GM12878 (cell line): ENCODE measurements around the gene MAP2K7. TPM values are rescaled to one million over a fixed set of nuclear protein-coding genes. Genes with fewer than 3 reads are reported as not detected.

ENCODE experiments used
- ATAC-seq: fragments of 200-7000 bp; cut with Tn5 transposase; 3 replicates; pipeline ENCODE4 v1.9.1; 2020; ENCODE audit warnings: mild to moderate bottlenecking, moderate library complexity
- BruUV-seq: library from RNA; stranded (reverse); fragments of 400-500 nt; replicated peaks from 2 replicates; lab custom pipeline; 2021; lab: Mats Ljungman, UMichigan
- CTCF ChIA-PET: fragments of 300-600 bp; sonication (Branson Sonifier 250); formaldehyde crosslinking; extraction: SDS; loops from one replicate; lab custom pipeline; 2021; ENCODE audit warnings: inconsistent platforms; lab: Yijun Ruan, JAX
- POLR2A ChIA-PET: fragments of 350-600 bp; formaldehyde crosslinking; extraction: SDS; loops from one replicate; lab custom pipeline; 2021; ENCODE audit warnings: inconsistent platforms; lab: Charles Lee
- RAD21 ChIA-PET: fragments of 300-600 bp; sonication (Branson Sonifier 250); formaldehyde crosslinking; loops from one replicate; lab custom pipeline; 2023; ENCODE audit warnings: antibody characterized with exemption; ENCODE audit not compliant: unreplicated experiment; lab: Charles Lee
- SMC1A ChIA-PET: fragments of 300-600 bp; sonication (Branson Sonifier 250); formaldehyde crosslinking; loops from one replicate; lab custom pipeline; 2023; ENCODE audit not compliant: unreplicated experiment, uncharacterized antibody; lab: Charles Lee
- DNase-seq: peaks from one replicate; pipeline ENCODE4 v3.0.0-alpha.2; 2011; ENCODE audit warnings: low read depth, low spot score
- FAIRE-seq: peaks from 3 replicates; lab custom pipeline; 2011; peaks lifted over from hg19 to GRCh38; lab: Jason Lieb, UNC
- H2AFZ ChIP-seq: 2 replicates; pipeline ENCODE4 v1.6.0; 2011; ENCODE audit warnings: low read depth, low read length, control low read depth; ENCODE audit not compliant: control insufficient read depth
- H3K27ac ChIP-seq: 2 replicates; pipeline ENCODE4 v1.5.1; 2011; ENCODE audit warnings: control low read depth; ENCODE audit not compliant: control insufficient read depth, insufficient read depth
- H3K27me3 ChIP-seq, 2 experiments: replicated peaks in 1 of 2; 2 replicates each; pipeline versions ENCODE4 v1.6.0 to v1.6.1; 2011; ENCODE audit warnings: low read length in 1 of 2; ENCODE audit not compliant: control insufficient read depth in 2 of 2, insufficient read depth in 2 of 2
- H3K36me3 ChIP-seq, 2 experiments: 2 replicates each; pipeline ENCODE4 v1.5.1; 2011; ENCODE audit warnings: low read length in 1 of 2; ENCODE audit not compliant: control insufficient read depth in 2 of 2, insufficient read depth in 2 of 2
- H3K4me1 ChIP-seq: 2 replicates; pipeline ENCODE4 v1.6.1; 2011; ENCODE audit warnings: mild to moderate bottlenecking, low read length, moderate library complexity, mixed read lengths; ENCODE audit not compliant: control insufficient read depth, insufficient read depth
- H3K4me2 ChIP-seq: 2 replicates; pipeline ENCODE4 v1.6.0; 2011; ENCODE audit warnings: control low read depth; ENCODE audit not compliant: control insufficient read depth, insufficient read depth
- H3K4me3 ChIP-seq: fragments of 200-600 bp; sonication (generic); 2 replicates; pipeline ENCODE4 v1.5.1; 2016
- H3K79me2 ChIP-seq: 2 replicates; pipeline ENCODE4 v1.6.0; 2011; ENCODE audit warnings: low read length; ENCODE audit not compliant: control insufficient read depth, insufficient read depth
- H3K9ac ChIP-seq: 2 replicates; pipeline ENCODE4 v1.8.0; 2011; ENCODE audit warnings: low read length, control low read depth, mixed read lengths; ENCODE audit not compliant: control insufficient read depth, insufficient read depth
- H3K9me3 ChIP-seq: replicated peaks from 3 replicates; pipeline ENCODE4 v1.5.1; 2011; ENCODE audit warnings: mild to moderate bottlenecking, low read length; ENCODE audit not compliant: control insufficient read depth, insufficient read depth
- H4K20me1 ChIP-seq: 2 replicates; pipeline ENCODE4 v1.6.0; 2011; ENCODE audit not compliant: control insufficient read depth, insufficient read depth
- CEBPZ ChIP-seq: fragments of 150-350 bp; IDR thresholded peaks from 2 replicates; pipeline ENCODE4 v1.6.1; 2016; ENCODE audit warnings: low read depth, low read length
- CHD4 ChIP-seq: fragments of 200-600 bp; sonication (generic); IDR thresholded peaks from 2 replicates; pipeline ENCODE4 v1.6.1; 2016; ENCODE audit warnings: mild to moderate bottlenecking
- EED ChIP-seq: sonication (generic); IDR thresholded peaks from 2 replicates; pipeline ENCODE4 v1.6.1; 2016; ENCODE audit warnings: antibody characterized with exemption, low read depth
- JUND ChIP-seq: IDR thresholded peaks from 2 replicates; pipeline ENCODE4 v1.6.1; 2012; ENCODE audit warnings: low read depth, mild to moderate bottlenecking, low read length, improper control_type of control experiment, moderate library complexity
- KAT2A ChIP-seq: conservative IDR thresholded peaks from 2 replicates; pipeline ENCODE4 v1.6.1; 2011; ENCODE audit warnings: low read depth, low read length; ENCODE audit not compliant: control insufficient read depth
- MTA3 ChIP-seq: IDR thresholded peaks from 2 replicates; pipeline ENCODE4 v1.6.1; 2012; ENCODE audit warnings: low read length, inconsistent platforms, borderline replicate concordance
- RAD21 ChIP-seq: IDR thresholded peaks from 2 replicates; pipeline ENCODE4 v1.6.1; 2011; ENCODE audit warnings: mild to moderate bottlenecking, low read depth, low read length, moderate library complexity; ENCODE audit not compliant: insufficient read depth
- RUNX3 ChIP-seq: IDR thresholded peaks from 2 replicates; pipeline ENCODE4 v1.6.1; 2012; ENCODE audit warnings: low read length, inconsistent platforms
- TAF1 ChIP-seq: IDR thresholded peaks from 2 replicates; pipeline ENCODE4 v1.6.1; 2011; ENCODE audit warnings: mild to moderate bottlenecking, low read depth, low read length, borderline replicate concordance
- TBL1XR1 ChIP-seq: IDR thresholded peaks from 2 replicates; pipeline ENCODE4 v1.6.1; 2012; ENCODE audit warnings: low read depth, low read length, improper control_type of control experiment
- WRNIP1 ChIP-seq: IDR thresholded peaks from 2 replicates; pipeline ENCODE4 v1.6.1; 2011; ENCODE audit warnings: low read depth, low read length, improper control_type of control experiment, borderline replicate concordance
- ZBTB4 ChIP-seq: fragments of 450-650 bp; formaldehyde crosslinking; IDR thresholded peaks from 2 replicates; pipeline ENCODE4 v1.4.0; 2022; ENCODE audit warnings: mild to moderate bottlenecking, moderate library complexity
- ZNF207 ChIP-seq: fragments of 450-650 bp; IDR thresholded peaks from 2 replicates; pipeline ENCODE4 v1.6.1; 2014; ENCODE audit warnings: antibody characterized with exemption, mild to moderate bottlenecking, borderline replicate concordance
- ZNF217 ChIP-seq: fragments of 450-650 bp; IDR thresholded peaks from 2 replicates; pipeline ENCODE4 v1.6.1; 2017; ENCODE audit warnings: antibody characterized with exemption, mild to moderate bottlenecking
- ZNF274 ChIP-seq: IDR thresholded peaks from one replicate; pipeline ENCODE4 v1.8.0; 2011; ENCODE audit not compliant: insufficient read length, insufficient read depth
- ZNF687 ChIP-seq: fragments of 450-650 bp; IDR thresholded peaks from 2 replicates; pipeline ENCODE4 v1.6.1; 2017; ENCODE audit warnings: mild to moderate bottlenecking, moderate library complexity
- WGBS: methylation state at CpG from one replicate; pipeline ENCODE4 v1.1.6; 2016; ENCODE audit warnings: low lambda C conversion rate; ENCODE audit not compliant: insufficient replicate concordance, insufficient coverage; ENCODE audit errors: missing lambda C conversion rate; 5-methylcytosine and 5-hydroxymethylcytosine counted together
- in situ Hi-C: fragments of 300-500 bp; cut with MboI; formaldehyde crosslinking; loops from 9 replicates; pipeline ENCODE4 v1.14.3; 2018; ENCODE audit warnings: mixed read lengths
- intact Hi-C: fragments of 100-400 bp; cut with micrococcal nuclease; formaldehyde crosslinking; loops from one replicate; pipeline ENCODE4 v1.14.2; 2022; ENCODE audit not compliant: unreplicated experiment
- polyA plus RNA-seq, 11 experiments: library from polyadenylated mRNA; depleted of rRNA in 4 of 11; unstranded in 6 of 11; stranded (reverse) in 5 of 11; fragments of >200 nt; fragmentation: Nextera tagmentation in 4 of 11; fragmentation: Illumina TruSeq in 1 of 11; extraction: Ambion mirVana in 4 of 11; extraction: Trizol in 1 of 11; gene quantifications; 1 replicate in 1 of 11; 2 replicates in 10 of 11; pipeline versions ENCODE4 v1.2.1 to v1.2.3, GENCODE V29; 2011 to 2016; ENCODE audit warnings: inconsistent platforms in 2 of 11, missing spikeins in 2 of 11, low read depth in 1 of 11
- total RNA-seq, 4 experiments: library from RNA; depleted of rRNA in 3 of 4; stranded (reverse); fragments of >200 nt in 3 of 4; fragmentation: Illumina TruSeq in 1 of 4; extraction: Trizol in 1 of 4; gene quantifications; 2 replicates each; pipeline versions ENCODE4 v1.2.1 to v1.2.3, GENCODE V29; 2013 to 2021

Gene MAP2K7
- total and polyA plus RNA-seq, 10 of the 15 experiments (the other 5 are each of a cell fraction or from before 2014, with no cell fraction given), result 0.34 to 32.2 (median 6.7) TPM

- no peaks in the 10 kb centered on the region; the same call in 1 of the 2 replicates for H4K20me1 ChIP-seq
- ChIA-PET RAD21 (no interaction called here), POLR2A (no interaction called here), SMC1A (no interaction called here), CTCF (no interaction called here)
- no peak overlapping the region for H3K4me2 ChIP-seq
- H3K27ac ChIP-seq, result no peak overlapping the region
- ATAC-seq (no peak), DNase-seq (no peak), FAIRE-seq (no peak)
- no peaks in the 10 kb centered on the region for H3K9me3 ChIP-seq
- intact Hi-C loops (no loop called here), in situ Hi-C loops (no loop called here)
- no peak overlapping the region for H2AFZ ChIP-seq
- H3K4me3 ChIP-seq, result no peak overlapping the region
- H3K9ac ChIP-seq, result no peak overlapping the region
- H3K79me2 ChIP-seq, result no peaks in the 10 kb centered on the region
- no TSS peak for BruUV-seq
- H3K27me3 ChIP-seq, result no peaks in the 10 kb centered on the region
- 85% methylated on average over 14 of the region's 14 CpGs for WGBS
- no peaks in the 10 kb centered on the region; the same call in 1 of the 2 replicates for H3K4me1 ChIP-seq
- peaks cover 13 to 43% of the 10 kb centered on the region in 2 experiments; a peak in 3 of 4 replicates for H3K36me3 ChIP-seq
- no peak for TF ChIP-seq EED
- no peak for TF ChIP-seq ZNF207
- no peak for TF ChIP-seq MTA3
- no peak for TF ChIP-seq WRNIP1
- TF ChIP-seq CEBPZ, result no peak
- TF ChIP-seq ZBTB4, result no peak
- TF ChIP-seq TBL1XR1, result no peak
- TF ChIP-seq TAF1, result no peak
- TF ChIP-seq JUND, result no peak
- no peak for TF ChIP-seq RUNX3
- 0 out of 2 replicates have a peak, but pooled peaks have one; percentile 7 for TF ChIP-seq RAD21
- TF ChIP-seq KAT2A, result no peak
- no peak for TF ChIP-seq CHD4
- TF ChIP-seq ZNF274, result no peak
- TF ChIP-seq ZNF687, result no peak
- TF ChIP-seq ZNF217, result no peak
These were observed 29.7 kb downstream of the MAP2K7 start for GRCh38 chr19:7933411-7933810.
